Activated T-helper 9 cell treated with anti-CD3 and anti-CD28 coated beads, Interleukin-2, amount 50 U/mL, for 16 hours (primary cell): ENCODE measurements around the gene KDSR.

ENCODE experiments used
- DNase-seq: peaks from one replicate; pipeline ENCODE4 v3.0.0-alpha.2; 2020; ENCODE audit warnings: low read depth

KDSR gene, protein sequence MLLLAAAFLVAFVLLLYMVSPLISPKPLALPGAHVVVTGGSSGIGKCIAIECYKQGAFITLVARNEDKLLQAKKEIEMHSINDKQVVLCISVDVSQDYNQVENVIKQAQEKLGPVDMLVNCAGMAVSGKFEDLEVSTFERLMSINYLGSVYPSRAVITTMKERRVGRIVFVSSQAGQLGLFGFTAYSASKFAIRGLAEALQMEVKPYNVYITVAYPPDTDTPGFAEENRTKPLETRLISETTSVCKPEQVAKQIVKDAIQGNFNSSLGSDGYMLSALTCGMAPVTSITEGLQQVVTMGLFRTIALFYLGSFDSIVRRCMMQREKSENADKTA

DNA sequence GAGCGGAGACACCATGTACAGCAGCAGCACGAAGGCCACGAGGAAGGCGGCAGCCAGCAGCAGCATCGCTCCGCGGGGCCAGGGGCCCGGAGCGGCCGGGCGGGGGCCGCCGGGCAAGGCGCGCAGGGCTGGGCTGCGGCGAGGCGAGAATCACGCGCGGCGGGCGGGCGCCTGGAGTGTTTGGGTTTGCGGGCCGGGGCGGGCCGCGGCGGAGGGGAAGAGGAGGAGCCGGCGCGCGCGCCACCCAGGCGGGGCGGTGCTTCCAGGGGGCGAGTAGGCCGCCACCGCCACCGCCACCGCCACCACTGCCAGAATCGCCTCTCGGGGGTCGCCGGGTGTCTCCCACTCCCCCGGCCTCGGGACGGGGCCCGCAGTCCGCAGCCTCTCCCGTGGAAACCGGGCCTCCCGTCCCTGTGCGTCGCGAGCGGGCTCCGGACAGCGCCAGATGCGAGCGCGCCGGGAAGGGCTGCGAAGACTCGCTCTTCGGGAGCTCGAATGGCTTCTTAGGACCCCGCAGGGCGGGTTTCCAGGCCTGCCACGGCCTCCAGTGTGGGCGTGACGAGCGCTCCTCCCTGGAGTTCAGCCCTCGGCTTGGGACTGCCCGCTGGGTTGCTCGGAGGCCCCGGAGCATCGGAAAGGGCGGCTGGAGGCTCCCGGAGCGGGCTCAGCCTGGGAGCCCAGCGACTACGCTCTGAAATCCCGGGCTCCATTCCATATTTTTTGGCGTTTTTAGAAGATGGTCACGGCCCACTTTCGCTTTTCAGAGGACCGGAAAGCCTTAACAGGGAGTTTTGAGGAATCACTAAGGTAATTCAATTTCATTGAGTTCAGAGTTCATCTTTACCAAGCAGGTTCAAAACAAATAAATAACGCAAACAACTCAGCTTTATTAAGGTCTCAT is at the start of gene KDSR:
KDSR (minus strand) TSS at position 154 of the 901 bp plus-strand sequence; CDS start at position 66, 88 bp downstream.
- DNase-seq = peak; percentile 76

GRCh38 chr18:63412953-63413352 is 45.9 kb upstream of the KDSR start:
- no peak for DNase-seq

- DNase-seq = no peak
These were observed 43.8 kb upstream of the KDSR start for GRCh38 chr18:63410792-63411191.

DNA sequence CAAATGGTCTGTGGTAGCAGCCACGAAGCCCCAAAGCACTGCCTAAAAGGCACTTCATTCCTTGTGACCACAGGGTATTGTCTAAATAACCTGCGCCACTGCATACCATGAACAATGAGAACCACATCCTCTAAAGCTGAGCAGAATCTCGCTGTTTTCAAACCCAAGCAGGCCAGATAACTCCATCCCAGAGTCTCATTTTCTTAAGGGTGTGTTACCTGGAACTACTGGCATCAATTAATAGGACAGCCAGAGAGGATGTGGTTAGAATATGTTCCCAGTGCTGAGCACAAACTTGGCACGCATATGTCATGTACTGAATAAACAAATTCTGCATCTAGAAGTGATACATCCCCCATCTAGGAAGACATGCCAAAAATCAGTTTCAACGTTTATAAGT is 42.3 kb upstream of the KDSR start:
- DNase-seq = no peak

GRCh38 chr18:63407734-63408133 is 40.7 kb upstream of the KDSR start:
- no peak for DNase-seq

GRCh38 chr18:63405986-63406385 is 39.0 kb upstream of the KDSR start:
- DNase-seq = no peak

DNA sequence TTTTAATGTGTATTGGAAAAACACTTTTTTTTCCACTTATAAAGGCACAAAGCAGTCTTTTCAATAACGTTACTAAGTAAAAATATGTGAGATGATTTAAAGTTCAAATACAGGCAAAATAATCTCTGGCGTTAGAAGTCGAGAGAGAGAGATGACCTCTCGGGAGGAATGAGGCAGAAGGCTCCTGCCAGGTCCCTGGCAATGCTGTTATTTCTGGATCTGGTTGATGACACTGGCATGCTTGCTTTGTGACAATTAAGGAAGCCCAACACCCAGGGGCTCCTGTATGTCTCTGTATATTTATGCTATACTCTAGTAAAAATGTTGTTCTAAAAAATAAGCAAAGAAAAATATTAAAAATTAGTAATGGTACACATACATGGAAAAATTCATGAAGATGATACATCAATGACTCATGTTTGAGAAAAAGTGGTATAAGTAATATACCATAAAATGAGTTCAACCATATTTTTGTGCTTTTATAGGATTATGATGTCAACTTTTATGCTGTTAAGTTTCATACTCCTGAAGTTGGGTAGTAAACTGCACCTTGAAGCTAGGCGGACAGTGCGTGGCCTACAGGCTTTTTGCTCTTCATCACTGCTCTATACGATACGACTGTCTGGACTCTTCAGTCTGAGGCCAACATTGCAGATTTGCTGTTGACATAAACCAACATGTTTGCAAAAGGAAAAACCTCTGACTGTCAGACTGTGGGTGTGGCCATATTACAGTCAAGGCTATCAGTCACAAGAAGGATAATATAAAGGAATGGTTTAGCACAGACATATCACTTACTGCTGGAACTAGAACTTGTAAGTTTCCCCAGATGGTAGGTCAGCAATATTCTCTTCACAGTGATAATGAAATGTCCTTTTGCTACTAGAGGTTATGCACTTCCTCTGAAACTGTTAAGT is 35.5 kb upstream of the KDSR start:
- no peak for DNase-seq

- no peak for DNase-seq
These were observed 32.3 kb upstream of the KDSR start for GRCh38 chr18:63399300-63399699.

DNA sequence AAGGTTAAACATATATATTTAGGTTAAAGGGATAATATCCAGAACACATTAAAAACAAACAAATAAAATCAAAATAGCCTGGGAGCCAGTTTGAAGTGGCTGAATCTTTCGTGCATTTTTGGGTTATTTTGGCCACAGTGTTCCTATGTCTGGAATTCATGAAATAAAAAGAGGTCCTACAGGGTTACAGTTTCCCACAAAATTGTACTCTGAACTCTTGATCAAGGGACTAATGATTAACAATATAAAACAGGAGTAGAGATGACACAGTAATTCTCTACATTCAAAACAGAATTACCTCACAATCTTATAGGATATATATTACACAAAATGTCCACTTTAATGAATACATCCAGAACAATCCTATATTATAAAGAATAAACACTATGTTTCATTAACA is 30.3 kb upstream of the KDSR start:
- no peak for DNase-seq

DNA sequence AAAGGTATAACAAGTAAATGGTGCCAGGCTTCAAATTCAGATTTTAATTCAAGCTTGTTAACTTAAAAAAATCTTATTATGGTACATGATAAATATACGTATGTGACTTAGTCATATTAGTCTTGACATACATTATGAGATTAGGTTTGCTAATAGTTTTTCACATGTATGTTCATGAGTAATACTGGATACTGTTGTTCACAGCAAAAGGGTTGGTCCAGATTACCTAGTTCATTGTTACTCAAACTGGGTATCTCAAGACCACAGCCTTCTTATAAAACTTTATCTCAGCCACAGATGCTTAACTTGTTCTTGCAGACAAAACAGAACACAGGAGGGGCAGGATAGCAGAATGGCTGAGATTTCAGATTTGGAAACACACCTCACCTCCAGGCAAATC is 28.5 kb upstream of the KDSR start:
- DNase-seq = no peak

DNA sequence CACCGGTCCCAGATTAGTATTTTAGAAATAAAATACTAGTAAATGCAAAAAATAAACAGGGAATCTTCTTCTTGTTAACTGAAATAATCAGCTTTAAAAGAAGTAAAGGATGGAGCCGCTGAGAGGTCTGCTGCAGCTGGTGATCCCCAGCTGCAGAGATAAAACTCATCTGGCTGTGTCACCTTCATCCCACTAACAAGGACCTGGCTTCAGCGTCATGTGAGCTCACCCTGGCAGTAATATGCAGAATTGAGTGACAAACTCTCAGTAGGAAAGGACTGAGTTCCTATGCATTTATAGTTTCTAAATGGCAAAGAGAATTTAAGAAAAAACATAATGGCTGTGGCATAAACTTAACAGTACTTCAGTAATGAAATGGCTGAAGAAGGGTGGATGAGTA is 27.9 kb upstream of the KDSR start:
- DNase-seq = no peak

DNA sequence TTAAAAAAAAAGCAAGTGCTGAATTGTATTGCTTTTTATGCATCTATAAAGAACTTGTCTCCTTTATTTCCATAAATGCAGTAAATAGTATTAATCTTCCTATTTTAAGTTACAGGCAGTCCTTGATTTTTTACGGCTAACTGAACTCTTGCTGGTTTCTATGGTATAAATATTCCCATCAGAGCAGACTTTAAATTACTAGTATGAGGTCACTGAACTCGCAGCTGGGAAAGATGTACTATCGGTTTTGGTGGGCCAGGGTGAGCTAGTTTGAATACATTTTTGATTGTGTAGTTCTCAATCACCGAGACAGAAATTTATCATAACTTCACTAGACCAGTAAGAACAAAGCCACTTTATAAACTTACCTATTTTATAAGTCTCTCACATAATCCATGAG is 20.9 kb upstream of the KDSR start:
- no peak for DNase-seq

- no peak for DNase-seq
These were observed 15.8 kb upstream of the KDSR start for GRCh38 chr18:63382843-63383242.

- DNase-seq = no peak
These were observed 12.6 kb upstream of the KDSR start for GRCh38 chr18:63379639-63379962.

GRCh38 chr18:63378919-63379638 is 12.1 kb upstream of the KDSR start:
- no peak for DNase-seq

DNA sequence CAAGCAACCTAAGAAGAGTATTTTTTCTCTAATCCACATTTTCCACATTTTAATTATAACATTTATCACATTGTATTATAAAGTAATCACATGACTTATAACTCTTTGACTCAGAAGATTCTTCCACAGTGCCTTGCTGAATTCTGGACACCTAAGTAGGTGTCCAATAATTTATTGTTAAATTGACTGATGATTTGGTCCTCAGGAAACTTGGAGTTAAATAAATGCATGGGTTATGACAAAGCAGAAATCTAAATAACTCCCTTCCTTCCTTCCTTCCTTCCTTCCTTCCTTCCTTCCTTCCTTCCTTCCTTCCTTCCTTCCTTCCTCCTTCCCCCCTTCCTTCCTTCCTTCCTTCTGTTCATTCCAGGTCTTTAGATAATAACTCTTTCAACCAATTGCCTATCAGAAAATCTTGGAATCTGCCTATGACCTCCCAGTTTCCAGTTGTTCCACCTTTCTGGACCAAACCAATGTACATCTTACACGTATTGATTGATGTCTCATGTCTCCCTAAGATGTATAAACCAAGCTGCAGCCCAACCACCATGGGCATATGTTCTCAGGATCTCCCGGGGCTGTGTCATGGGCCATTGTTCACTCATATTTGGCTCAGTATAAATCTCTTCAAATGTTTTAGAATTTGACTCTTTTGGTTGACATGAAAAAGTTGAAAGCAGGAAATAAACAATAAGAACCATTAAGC is 10.4 kb upstream of the KDSR start:
- no peak for DNase-seq

- no peak for DNase-seq
These were observed 9.5 kb upstream of the KDSR start for GRCh38 chr18:63376538-63376937.

GRCh38 chr18:63374540-63374939 is 7.5 kb upstream of the KDSR start:
- no peak for DNase-seq

GRCh38 chr18:63373161-63373560 is 6.2 kb upstream of the KDSR start:
- DNase-seq = no peak

DNA sequence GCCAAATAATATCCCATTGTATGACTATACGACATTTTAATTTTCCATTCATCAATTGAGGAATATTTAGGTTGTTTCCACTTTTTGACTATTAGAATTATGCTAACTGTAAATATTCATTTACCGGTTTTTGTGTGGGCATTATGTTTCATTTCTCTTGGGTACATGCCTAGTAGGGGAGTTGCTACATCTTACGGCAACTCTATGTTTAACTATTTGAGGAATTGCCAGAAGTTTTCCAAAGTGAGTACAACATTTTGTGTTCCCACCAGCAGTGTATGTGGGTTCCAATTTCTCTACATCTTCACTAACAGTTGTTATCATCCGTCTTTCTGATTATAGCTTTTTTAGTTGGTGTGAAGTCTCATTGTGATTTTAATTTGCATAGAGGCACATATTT is 1.6 kb upstream of the KDSR start:
- DNase-seq = no peak
